NB4 (cell line): Measurements from ENCODE around the gene FAM83D.

ENCODE experiments used
- MYC ChIP-seq: IDR thresholded peaks from 2 replicates; pipeline ENCODE4 v1.6.1; 2011; ENCODE audit warnings: low read depth, low read length
- POLR2A ChIP-seq: IDR thresholded peaks from 2 replicates; pipeline ENCODE4 v1.6.1; 2011; ENCODE audit warnings: mild to moderate bottlenecking; ENCODE audit not compliant: insufficient read length; ENCODE audit errors: extremely low read depth
- TF ChIP-seq, protein P1 (sequence below): IDR thresholded peaks from one replicate; pipeline ENCODE4 v1.5.1; 2012; ENCODE audit warnings: low read depth, low read length
- TF ChIP-seq, protein P2 (sequence below): IDR thresholded peaks from 2 replicates; pipeline ENCODE4 v1.6.1; 2011; ENCODE audit warnings: low read depth, low read length

GRCh38 chr20:38883081-38883980 lies 42.9 kb upstream of the FAM83D start:
- TF ChIP-seq, protein P1, sequence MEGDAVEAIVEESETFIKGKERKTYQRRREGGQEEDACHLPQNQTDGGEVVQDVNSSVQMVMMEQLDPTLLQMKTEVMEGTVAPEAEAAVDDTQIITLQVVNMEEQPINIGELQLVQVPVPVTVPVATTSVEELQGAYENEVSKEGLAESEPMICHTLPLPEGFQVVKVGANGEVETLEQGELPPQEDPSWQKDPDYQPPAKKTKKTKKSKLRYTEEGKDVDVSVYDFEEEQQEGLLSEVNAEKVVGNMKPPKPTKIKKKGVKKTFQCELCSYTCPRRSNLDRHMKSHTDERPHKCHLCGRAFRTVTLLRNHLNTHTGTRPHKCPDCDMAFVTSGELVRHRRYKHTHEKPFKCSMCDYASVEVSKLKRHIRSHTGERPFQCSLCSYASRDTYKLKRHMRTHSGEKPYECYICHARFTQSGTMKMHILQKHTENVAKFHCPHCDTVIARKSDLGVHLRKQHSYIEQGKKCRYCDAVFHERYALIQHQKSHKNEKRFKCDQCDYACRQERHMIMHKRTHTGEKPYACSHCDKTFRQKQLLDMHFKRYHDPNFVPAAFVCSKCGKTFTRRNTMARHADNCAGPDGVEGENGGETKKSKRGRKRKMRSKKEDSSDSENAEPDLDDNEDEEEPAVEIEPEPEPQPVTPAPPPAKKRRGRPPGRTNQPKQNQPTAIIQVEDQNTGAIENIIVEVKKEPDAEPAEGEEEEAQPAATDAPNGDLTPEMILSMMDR: no peak
- TF ChIP-seq POLR2A (no peak), MYC (no peak)
- TF ChIP-seq, protein P2, sequence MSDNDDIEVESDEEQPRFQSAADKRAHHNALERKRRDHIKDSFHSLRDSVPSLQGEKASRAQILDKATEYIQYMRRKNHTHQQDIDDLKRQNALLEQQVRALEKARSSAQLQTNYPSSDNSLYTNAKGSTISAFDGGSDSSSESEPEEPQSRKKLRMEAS: no peak
